Natural killer cell (primary cell): ENCODE data around the gene CMYA5. TPM values are rescaled to one million over a fixed set of nuclear protein-coding genes. Genes with fewer than 3 reads are reported as not detected.

Experiments
- ATAC-seq, 3 donors: fragments of 150-1000 bp in 2 of 3; fragments of 200-7000 bp in 1 of 3; cut with Tn5 transposase; 1 replicate in 1 of 3; 2 replicates in 2 of 3; pipeline ENCODE4 v1.10.0; 2021; ENCODE audit warnings: mild to moderate bottlenecking in 2 of 3, moderate library complexity in 2 of 3
- DNase-seq, 2 donors: peaks; one replicate each; pipeline versions ENCODE4 v3.0.0 to v3.0.0-alpha.2; 2013 to 2021; ENCODE audit warnings: mixed read lengths in 1 of 2
- H3K27ac ChIP-seq: one replicate; pipeline ENCODE4 v1.5.1; 2013; ENCODE audit warnings: mild to moderate bottlenecking, low read length
- H3K27me3 ChIP-seq: one replicate; pipeline ENCODE4 v1.6.1; 2013; ENCODE audit warnings: low read length; ENCODE audit not compliant: control insufficient read depth, insufficient read depth
- H3K36me3 ChIP-seq: one replicate; pipeline ENCODE4 v1.6.1; 2013; ENCODE audit warnings: low read length; ENCODE audit not compliant: control insufficient read depth, insufficient read depth
- H3K4me1 ChIP-seq: one replicate; pipeline ENCODE4 v1.6.1; 2013; ENCODE audit warnings: low read length; ENCODE audit not compliant: control insufficient read depth, insufficient read depth
- H3K4me3 ChIP-seq: one replicate; pipeline ENCODE4 v1.5.1; 2013; ENCODE audit warnings: low read length
- H3K9me3 ChIP-seq: one replicate; pipeline ENCODE4 v1.6.1; 2013; ENCODE audit warnings: low read length; ENCODE audit not compliant: control insufficient read depth, insufficient read depth
- H3K27ac Mint-ChIP-seq, 2 donors: one replicate each; pipeline ENCODE4 v1.8.0; 2022; ENCODE audit warnings: mild to moderate bottlenecking in 2 of 2, mixed read lengths in 2 of 2, moderate library complexity in 1 of 2
- H3K27me3 Mint-ChIP-seq, 2 donors: one replicate each; pipeline ENCODE4 v1.8.0; 2022; ENCODE audit warnings: low read depth in 2 of 2, mixed read lengths in 2 of 2
- H3K36me3 Mint-ChIP-seq: one replicate; pipeline ENCODE4 v1.8.0; 2022; ENCODE audit warnings: mixed read lengths
- H3K4me1 Mint-ChIP-seq, 2 donors: one replicate each; pipeline ENCODE4 v1.8.0; 2022; ENCODE audit warnings: mixed read lengths in 2 of 2
- H3K4me3 Mint-ChIP-seq: one replicate; pipeline ENCODE4 v1.8.0; 2022; ENCODE audit warnings: mild to moderate bottlenecking, moderate library complexity, mixed read lengths
- H3K9me3 Mint-ChIP-seq, 2 donors: one replicate each; pipeline ENCODE4 v1.8.0; 2022; ENCODE audit warnings: mixed read lengths in 2 of 2
- CTCF ChIP-seq: fragments of 200-600 bp; IDR thresholded peaks from one replicate; pipeline ENCODE4 v1.8.0; 2022; ENCODE audit warnings: antibody characterized with exemption
- WGBS: methylation state at CpG from one replicate; pipeline ENCODE4 v1.1.7; 2013; ENCODE audit warnings: missing lambda C conversion rate; ENCODE audit not compliant: insufficient coverage; 5-methylcytosine and 5-hydroxymethylcytosine counted together
- intact Hi-C: fragments of 100-400 bp; cut with micrococcal nuclease; formaldehyde crosslinking; loops from one replicate; pipeline ENCODE4 v1.14.2; 2022
- total RNA-seq, 4 donors: library from RNA; stranded (reverse); fragments of 120-200 nt in 1 of 4; gene quantifications; one replicate each; pipeline versions ENCODE4 v1.2.3 to v1.2.4, GENCODE V29; 2013 to 2022

Gene CMYA5
- total RNA-seq, 3 donors from 2014 or later (not counting 1 experiment from before 2014, with no cell fraction given) = 0.53 to 0.93 (median 0.71) TPM

GRCh38 chr5:79750611-79751510, 61.2 kb downstream of the CMYA5 start:
- Mint-ChIP-seq H3K36me3 (no peaks in the 10 kb centered on the region), H3K27me3 (peaks cover 4 to 17% of the 10 kb centered on the region in 2 donors), H3K27ac (no peak overlapping the region), H3K9me3 (no peaks in the 10 kb centered on the region), H3K4me3 (no peak overlapping the region), H3K4me1 (no peaks in the 10 kb centered on the region)
- Histone ChIP-seq H3K36me3 (no peaks in the 10 kb centered on the region), H3K4me3 (no peak overlapping the region), H3K27me3 (no peaks in the 10 kb centered on the region), H3K4me1 (no peaks in the 10 kb centered on the region), H3K27ac (no peak overlapping the region), H3K9me3 (no peaks in the 10 kb centered on the region)
- no peak for TF ChIP-seq CTCF
- 84% methylated on average over 7 of the region's 8 CpGs for WGBS
- ATAC-seq = no peak
- DNase-seq = no peak
- intact Hi-C loops = no loop called here

- 71% methylated on average over 1 of the region's 1 CpG for WGBS
- no peaks in the 10 kb centered on the region for H3K9me3 Mint-ChIP-seq
Measured at GRCh38 chr5:79753092-79753491, 63.5 kb downstream of the CMYA5 start.

DNA sequence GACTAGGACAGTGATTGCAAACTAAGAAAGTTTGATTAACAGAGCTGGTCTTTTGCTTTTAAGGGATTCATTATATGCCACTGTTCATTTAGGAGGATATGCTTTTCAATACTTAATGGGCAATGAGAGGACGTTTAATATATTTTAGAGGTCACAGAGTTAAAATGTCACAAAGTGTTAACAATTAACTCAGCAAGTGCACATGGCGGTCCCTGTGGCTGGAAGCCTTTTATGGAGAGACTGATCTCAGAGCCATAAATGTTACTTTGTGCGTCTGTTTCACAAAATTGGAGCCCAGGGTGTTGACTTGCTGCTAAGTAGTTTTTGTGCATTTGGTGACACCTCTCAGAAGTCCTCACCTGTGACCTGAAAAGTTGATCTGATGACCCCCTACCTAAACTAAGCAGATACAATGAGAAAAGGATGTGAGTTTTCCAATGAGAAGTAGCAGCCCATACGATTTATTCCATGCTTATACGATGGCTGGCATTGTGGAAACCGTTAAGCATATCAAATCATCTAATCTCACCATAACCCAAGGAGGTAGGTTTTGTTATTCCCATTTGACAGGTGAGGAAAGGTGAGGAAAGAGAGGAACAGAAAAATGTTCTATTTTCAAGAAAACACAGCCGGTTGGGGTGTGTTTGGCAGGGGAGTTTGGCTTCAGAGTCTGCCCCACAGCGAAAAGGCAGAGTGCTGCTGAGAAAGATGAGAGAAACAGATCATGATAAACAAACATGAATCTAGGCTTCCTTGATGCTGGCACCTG, 64.4 kb downstream of the CMYA5 start:
- no peaks in the 10 kb centered on the region for H3K4me1 ChIP-seq
- H3K27me3 Mint-ChIP-seq = peaks cover 4 to 11% of the 10 kb centered on the region in 2 donors
- H3K4me3 Mint-ChIP-seq = no peak overlapping the region
- H3K36me3 ChIP-seq = no peaks in the 10 kb centered on the region
- H3K9me3 ChIP-seq = no peaks in the 10 kb centered on the region
- H3K27ac ChIP-seq = no peak overlapping the region
- H3K27me3 ChIP-seq = no peaks in the 10 kb centered on the region
- H3K9me3 Mint-ChIP-seq = no peaks in the 10 kb centered on the region
- no peak overlapping the region for H3K27ac Mint-ChIP-seq
- no peaks in the 10 kb centered on the region for H3K36me3 Mint-ChIP-seq
- DNase-seq (no peak), ATAC-seq (no peak)
- H3K4me3 ChIP-seq = no peak overlapping the region
- WGBS = 92% methylated on average over 5 of the region's 8 CpGs
- intact Hi-C loops = no loop called here
- TF ChIP-seq CTCF = no peak
- peaks cover 5 to 10% of the 10 kb centered on the region in 2 donors for H3K4me1 Mint-ChIP-seq

More at GRCh38 chr5:79753092-79753491, 63.5 kb downstream of the CMYA5 start:
- Mint-ChIP-seq H3K27ac (no peak overlapping the region), H3K4me3 (no peak overlapping the region), H3K4me1 (peaks cover 0 to 5% of the 10 kb centered on the region in 2 donors), H3K27me3 (peaks cover 4 to 15% of the 10 kb centered on the region in 2 donors), H3K36me3 (no peaks in the 10 kb centered on the region)
- ATAC-seq (no peak), DNase-seq (no peak)
- H3K4me1 ChIP-seq = no peaks in the 10 kb centered on the region
- no peaks in the 10 kb centered on the region for H3K36me3 ChIP-seq
- TF ChIP-seq CTCF = no peak
- H3K27ac ChIP-seq = no peak overlapping the region
- H3K27me3 ChIP-seq = no peaks in the 10 kb centered on the region
- no peak overlapping the region for H3K4me3 ChIP-seq
- no peaks in the 10 kb centered on the region for H3K9me3 ChIP-seq
- intact Hi-C loops = no loop called here
